ENCODE measurements around the gene OR9G1.
"Not testable (repeated sequence)": the region's sequence is repeated elsewhere in the genome, so short reads cannot be mapped to it uniquely, and the experiment has no call there.

Gene OR9G1

GRCh38 chr11:56698795-56699194 is at the start of gene OR9G1:
Gene OR9G1, plus strand, starts transcription at chr11:56699095. Its CDS starts 1,293 bp downstream, at chr11:56700388.
- no peak for DNase-seq

DNA sequence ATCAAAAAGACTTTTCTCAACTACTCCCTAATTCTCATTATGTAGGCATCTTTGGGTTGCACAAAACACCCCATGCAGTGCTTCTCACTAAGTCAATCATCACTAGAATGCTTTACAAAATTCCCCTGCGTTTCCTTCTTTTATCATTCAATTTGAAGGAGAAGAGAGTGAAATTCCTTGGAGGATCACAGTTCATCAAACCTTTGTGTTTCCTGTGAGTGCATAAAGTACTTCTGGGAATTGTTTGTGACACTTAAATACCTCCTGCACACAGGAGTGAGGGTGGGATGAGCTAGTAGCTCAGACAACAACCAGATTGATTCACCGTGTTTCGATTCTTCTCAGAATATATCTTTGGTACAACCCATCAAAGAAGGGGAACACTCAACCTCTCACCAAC is 39.1 kb upstream of the OR9G1 start:
- no peak for DNase-seq

DNA sequence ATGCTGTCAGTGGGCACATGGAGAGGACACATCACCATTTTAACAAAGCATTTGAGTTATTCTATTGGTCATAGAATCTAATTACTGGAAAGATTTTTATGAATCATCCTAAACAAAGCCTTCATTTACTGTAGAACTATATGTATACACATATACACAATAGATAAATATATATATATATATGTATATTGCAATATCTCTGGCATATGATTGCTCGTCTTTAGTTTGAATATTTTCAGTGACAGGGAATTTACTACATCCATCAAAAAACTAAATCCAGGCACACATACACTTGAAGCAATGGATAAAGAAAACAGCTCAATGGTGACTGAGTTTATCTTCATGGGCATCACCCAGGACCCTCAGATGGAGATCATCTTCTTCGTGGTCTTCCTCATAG is 35.5 kb upstream of the OR9G1 start, which contains the start of gene OR5AR1:
Gene OR5AR1 (plus strand): TSS at position 301 of the 400 bp plus-strand sequence. CDS start 0 bp downstream, at position 301.
- no peak for DNase-seq

DNA sequence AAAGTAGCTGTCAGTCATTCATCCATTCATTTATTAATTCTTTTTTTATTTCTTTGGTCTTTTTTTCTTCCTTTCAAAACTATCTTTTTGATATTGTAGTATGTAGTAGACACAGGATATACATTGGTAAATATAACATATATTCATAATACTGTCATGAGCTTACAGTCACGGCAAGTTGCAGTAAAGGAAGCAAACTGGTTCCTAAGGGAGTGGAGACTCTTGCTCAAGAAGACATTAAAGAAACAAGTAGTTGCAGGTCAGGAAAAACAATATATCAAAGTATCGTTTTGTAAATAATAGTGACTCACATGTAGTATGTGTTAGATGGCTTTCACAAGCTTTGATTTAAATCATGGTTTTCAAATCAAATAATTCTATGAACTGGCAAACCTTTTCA is 27.9 kb upstream of the OR9G1 start:
- DNase-seq: no peak

- no peak for DNase-seq
Observed at GRCh38 chr11:56688554-56689100, 10.3 kb upstream of the OR9G1 start.

- not testable (repeated sequence) for DNase-seq
Observed at GRCh38 chr11:56691179-56691578, 7.7 kb upstream of the OR9G1 start.

GRCh38 chr11:56693428-56693827 is 5.5 kb upstream of the OR9G1 start:
- no peak for DNase-seq

DNA sequence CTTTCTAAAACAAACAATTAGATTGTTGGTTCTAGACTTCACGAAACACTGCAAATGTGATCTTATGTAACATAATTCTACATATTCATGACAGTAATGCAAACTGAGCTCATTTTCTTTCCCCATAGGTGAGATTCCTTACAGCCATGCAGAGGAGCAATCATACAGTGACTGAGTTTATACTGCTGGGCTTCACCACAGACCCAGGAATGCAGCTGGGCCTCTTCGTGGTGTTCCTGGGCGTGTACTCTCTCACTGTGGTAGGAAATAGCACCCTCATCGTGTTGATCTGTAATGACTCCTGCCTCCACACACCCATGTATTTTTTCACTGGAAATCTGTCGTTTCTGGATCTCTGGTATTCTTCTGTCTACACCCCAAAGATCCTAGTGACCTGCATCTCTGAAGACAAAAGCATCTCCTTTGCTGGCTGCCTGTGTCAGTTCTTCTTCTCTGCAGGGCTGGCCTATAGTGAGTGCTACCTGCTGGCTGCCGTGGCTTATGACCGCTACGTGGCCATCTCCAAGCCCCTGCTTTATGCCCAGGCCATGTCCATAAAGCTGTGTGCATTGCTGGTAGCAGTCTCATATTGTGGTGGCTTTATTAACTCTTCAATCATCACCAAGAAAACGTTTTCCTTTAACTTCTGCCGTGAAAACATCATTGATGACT is 1.5 kb downstream of the OR9G1 start:
- no peak for DNase-seq

- no peak for DNase-seq
Observed at GRCh38 chr11:56700914-56701485, 2.1 kb downstream of the OR9G1 start.

GRCh38 chr11:56705784-56706396 is 7.0 kb downstream of the OR9G1 start:
- DNase-seq: no peak

DNA sequence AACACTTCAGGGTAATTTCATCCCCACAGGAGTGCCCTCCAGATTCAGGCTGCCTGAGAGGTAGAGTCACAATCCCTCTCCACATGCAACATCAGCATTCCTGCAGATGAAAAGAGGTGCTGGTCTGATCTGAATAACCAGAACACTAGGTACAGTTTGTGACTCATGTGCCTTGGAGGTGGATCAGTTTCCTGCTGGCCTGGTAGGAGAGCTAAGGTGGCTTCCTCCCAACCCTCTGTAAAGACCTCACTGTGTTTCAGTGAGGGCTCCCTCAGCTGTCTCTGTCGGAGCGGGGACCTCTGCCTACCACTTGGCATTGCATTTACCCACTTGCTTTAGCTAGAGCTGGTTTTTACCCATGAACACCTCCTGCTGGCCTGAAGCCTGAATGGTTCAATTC is 7.6 kb downstream of the OR9G1 start:
- DNase-seq: no peak

DNA sequence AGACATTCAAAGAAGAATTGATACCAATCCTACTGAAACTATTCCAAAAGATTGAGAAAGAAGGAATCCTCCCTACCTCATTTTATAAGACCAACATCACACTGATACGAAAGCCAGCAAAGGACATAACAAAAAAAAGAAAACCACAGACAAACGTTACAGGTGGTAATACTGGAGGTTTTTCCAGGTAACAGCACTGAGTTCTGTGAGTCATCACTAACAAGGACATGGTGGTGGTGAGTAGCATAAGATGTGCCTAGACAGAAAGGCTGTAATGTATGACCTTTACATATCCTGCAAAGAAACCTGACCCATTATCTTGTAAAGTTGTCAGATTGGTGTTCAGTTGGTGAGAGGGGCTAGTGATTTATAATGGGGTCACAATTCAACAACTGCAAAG is 15.3 kb downstream of the OR9G1 start:
- no peak for DNase-seq

GRCh38 chr11:56716379-56716854 is 17.5 kb downstream of the OR9G1 start:
- no peak for DNase-seq

- DNase-seq: no peak
Observed at GRCh38 chr11:56720513-56720912, 21.6 kb downstream of the OR9G1 start.

- DNase-seq: no peak
Observed at GRCh38 chr11:56740107-56740506, 41.2 kb downstream of the OR9G1 start.

DNA sequence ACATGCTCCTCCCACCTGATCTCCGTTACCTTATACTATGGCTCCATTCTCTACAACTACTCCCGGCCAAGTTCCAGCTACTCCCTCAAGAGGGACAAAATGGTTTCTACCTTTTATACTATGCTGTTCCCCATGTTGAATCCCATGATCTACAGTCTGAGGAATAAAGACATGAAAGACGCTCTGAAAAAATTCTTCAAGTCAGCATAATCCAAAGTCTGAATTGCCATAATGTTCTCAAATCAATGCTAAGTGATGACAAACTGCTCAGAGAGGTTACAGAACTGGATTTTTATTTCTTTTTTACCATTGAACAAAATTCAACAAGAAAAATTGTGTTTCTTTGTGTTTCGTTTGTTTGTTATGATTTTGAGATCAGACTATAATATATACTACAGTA is 42.0 kb downstream of the OR9G1 start:
- no peak for DNase-seq

- no peak for DNase-seq
Observed at GRCh38 chr11:56748597-56748996, 49.7 kb downstream of the OR9G1 start, which contains the start of gene OR9G4. Gene OR9G4, minus strand, starts transcription at chr11:56748697. Its CDS starts 4,931 bp downstream, at chr11:56743766.

GRCh38 chr11:56750190-56750589 is 51.3 kb downstream of the OR9G1 start:
- no peak for DNase-seq

DNA sequence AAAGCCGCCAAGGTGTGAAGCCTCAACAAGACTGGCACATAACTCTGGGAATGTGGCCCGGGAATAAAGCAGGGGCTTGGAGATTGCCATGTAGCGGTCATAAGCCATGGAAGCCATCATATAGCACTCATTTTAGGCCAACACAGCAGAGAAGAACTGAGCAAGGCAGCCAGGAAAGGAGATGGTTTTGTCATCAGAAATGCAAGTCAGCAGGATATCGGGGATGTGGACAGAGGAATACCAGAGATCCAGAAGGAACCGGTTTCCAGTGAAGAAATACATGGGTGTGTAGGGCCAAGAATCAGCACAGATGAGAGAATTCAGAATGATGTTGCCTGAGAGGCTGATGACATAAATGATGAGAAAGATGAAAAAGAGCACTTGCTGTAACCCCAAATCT is 52.6 kb downstream of the OR9G1 start:
- DNase-seq: no peak

Data from DMS79 (cell line).